ENCODE results near the gene OR13C3.
"Not testable (repeated sequence)": the region's sequence is repeated elsewhere in the genome, so short reads cannot be mapped to it uniquely, and the experiment has no call there.

The OR13C3 gene

DNA sequence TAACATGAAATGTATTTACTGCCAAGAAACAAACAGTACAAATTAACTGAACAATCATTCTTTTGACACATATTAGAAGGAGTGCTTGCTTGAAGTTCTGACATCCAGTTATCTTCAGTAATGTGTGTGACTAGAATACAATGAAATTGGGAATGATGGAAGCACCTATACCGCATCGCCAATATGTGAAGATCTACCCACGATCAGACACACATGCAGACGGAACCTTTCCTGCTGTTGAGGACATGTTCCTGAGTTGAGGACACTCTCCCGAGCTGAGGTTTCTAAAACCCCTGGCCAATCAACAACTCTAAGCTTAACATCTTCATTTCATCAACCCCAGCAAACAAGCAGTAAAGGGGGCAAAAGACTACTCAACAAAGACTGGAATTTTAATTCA lies at the start of gene OR13C3:
TSS of gene OR13C3 (minus strand) at position 101 of the 400 bp plus-strand sequence. CDS start 133 bp downstream, outside the sequence.
- DNase-seq = no peak

DNA sequence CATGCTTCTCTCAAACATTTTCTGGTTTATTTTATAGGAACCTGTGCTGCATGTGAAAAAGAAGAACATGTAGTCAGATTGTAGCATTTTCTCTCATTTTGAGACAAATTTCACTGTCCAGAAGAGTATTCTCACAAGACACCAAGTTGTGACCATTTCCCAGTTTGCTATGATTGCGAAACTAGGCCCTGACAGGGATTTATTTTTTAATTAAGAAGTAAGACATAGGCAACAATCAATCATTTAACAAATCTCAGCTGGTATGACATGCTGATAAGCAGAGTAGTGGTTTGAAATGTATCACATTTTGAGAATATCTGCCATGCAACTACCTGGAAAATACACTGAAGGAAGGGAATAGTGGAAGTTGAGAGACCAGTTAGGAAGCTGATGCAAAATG lies 43.9 kb upstream of the OR13C3 start:
- DNase-seq = no peak

DNA sequence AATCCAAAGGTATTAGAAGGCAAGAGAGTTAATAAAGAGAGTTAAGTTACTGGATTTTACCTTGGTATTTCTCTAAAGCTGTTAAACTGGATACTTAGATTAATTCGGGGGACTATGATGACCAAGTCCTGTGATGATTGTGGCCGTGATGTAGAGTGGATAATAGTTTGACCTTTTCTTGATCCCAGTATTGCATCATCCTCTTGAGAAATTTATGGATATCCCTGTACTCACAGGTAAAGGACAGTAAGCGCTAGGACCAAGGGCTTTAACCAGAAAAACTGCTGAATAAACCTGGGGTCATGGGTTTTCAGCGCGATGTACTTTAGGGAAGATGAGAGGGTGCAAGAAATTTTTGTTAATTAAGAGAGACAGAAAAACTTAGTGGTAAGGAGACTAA lies 40.6 kb upstream of the OR13C3 start:
- no peak for DNase-seq

DNA sequence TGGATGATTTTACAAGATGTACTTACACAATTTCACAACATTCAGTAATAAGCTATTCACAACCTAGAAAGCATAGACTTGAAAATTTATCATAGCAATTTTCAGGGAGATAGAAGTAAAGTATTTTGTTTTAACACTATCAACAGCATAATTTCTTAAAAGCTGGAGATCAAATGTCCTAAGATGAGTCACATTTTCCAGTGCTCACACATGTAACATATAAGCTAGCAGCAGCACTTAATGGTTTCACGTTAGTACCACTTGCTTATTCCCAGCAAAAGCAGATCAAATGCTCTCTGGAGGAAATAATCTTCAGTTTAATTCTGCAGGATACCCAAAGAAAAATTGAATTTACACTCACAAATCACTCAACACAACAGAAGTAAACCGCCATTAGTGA lies 38.8 kb upstream of the OR13C3 start:
- no peak for DNase-seq

DNA sequence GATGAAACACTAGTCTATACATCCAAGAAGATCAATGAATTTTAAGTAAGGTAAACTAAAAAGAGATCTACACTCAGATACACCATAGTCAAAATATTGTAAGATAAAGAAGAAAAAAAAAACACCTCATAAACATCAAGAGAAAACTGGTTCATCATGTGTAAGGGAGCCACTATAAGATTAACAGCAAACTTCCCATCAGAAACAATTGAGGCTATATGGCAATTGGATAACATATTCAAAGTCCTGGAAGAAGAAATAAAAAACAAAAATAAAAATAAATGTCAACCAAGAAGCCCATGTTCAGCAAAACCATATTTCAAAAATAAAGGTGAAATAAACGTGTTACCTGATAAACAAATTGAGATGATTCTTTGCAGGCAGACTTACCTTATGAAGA lies 36.0 kb upstream of the OR13C3 start:
- no peak for DNase-seq

DNA sequence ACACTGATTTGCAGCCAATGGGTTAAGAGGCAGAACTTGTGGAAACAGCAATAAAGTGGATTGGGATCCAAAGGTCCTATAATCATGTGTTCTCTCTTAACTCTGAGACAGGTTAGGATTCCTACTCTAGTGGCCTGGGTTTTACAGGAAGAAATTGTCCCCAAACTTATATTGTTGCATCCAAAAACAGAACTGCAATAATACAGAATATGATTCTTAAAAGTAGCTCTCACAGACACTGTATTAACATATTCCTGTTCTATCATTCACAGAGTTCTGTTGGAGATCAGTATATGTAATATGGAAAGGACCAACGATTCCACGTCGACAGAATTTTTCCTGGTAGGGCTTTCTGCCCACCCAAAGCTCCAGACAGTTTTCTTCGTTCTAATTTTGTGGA lies 32.2 kb upstream of the OR13C3 start, which contains the start of gene OR13C8:
TSS of gene OR13C8 (plus strand) at position 301 of the 400 bp plus-strand sequence. CDS start at position 301, 0 bp downstream.
- no peak for DNase-seq

DNA sequence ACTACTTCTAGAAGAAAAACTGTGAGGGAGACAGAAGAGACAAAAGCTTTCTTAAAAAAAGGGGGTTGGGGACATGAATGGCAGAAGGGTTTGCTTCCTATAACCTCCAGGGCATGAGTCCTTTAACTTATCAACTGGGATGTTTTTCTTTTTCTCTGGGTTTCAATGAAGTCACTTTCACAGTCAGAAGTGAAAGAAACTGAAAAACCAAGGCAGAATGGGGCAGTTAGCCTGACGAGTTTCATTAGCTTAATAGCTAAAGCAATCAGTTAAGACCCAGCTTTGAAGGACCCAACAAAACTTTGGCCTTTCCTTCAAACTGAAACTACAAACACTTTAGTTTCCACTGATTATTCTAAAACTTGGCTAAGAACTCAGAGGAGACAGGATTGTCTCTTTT lies 27.7 kb upstream of the OR13C3 start:
- no peak for DNase-seq

DNA sequence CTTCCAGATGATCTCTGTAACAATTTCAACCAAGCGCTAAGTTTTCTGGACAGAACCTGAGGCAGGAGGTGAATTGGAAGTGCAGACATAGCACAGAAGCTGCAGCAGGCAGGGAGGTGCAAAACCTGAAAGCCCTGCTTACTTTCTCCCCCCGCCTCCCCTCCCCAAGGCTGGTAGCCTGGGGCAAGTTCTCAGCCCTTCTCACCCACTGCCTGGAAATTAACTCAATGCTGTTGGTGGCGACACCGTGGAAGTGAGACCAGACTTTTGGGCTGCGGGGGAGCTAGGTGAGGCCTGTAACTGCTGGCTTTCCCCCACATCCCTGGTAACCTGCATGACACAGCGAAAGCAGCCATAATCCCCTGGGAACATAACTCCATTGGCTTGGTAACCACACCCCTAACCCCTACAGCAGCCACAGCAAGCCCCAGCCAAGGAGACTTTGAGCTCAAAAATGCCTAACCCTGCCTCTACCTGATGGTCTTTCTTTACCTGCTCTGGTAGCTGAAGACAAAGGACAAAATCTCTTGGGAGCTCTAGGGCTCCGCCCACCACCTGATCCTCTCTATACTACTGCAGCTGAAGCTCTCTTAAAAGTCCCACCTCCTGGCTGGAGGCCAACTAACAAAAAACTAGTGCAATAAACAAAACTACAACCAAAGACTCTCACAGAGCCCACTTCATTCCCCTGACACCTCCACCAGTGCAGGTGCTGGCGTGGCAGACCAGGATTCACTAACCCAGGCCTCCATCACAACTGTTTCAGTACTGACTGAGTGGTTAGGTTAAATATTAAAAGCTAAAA lies 20.4 kb upstream of the OR13C3 start:
- no peak for DNase-seq

DNA sequence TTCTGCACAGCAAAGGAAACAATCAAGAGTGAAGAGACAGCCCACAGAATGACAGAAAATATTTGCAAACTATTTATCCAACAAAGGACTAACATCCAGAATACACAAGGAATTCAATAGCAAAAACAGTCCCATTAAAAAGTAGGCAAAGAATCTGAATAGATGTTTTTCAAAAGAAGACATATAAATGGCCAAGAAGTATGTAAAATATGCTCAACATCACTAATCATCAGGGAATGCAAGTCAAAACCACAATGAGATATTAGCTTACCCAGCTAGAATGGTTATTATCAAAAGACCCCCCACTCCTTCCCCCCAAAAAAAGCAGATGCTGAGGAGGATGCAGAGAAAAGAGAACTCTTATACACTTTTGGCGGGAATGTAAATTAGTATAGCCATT lies 18.9 kb upstream of the OR13C3 start:
- DNase-seq = no peak

DNA sequence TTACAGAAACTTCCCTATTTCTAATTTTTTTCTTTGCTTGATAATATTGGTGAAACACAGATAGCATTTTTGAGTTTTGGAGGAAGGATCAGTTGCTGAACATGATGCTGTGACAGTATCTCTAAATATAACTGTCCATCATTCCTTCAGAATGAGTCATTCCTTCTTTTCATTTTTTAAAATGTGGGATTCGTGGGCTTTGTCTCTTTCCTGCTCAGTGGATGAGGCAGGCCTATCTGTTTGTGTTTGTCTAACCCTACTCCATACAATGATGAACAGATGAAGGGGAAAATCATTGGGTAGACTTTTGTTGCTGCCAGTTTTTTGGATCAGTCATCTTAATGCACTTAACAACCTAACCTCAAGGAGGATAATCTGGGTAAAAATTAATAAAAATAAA lies 16.6 kb upstream of the OR13C3 start:
- no peak for DNase-seq

DNA sequence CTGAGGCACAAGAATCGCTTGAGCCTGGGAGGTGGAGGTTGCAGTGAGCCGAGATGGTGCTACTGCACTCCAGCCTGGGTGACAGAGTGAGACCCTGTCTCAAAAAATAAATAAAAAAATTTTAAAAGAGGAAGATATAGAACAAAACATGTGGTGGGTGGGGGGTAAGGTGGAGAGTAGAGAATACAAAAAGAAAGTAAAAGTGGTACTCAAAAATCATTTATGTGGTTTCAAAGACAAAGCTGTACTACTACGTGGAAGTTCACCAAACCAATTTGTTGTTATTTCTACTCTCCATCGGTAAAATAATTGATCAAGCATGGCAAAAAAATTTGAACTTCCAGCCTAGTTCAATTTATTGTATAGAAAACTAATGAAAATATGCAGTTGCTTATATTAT lies 8.0 kb upstream of the OR13C3 start:
- DNase-seq = no peak

DNA sequence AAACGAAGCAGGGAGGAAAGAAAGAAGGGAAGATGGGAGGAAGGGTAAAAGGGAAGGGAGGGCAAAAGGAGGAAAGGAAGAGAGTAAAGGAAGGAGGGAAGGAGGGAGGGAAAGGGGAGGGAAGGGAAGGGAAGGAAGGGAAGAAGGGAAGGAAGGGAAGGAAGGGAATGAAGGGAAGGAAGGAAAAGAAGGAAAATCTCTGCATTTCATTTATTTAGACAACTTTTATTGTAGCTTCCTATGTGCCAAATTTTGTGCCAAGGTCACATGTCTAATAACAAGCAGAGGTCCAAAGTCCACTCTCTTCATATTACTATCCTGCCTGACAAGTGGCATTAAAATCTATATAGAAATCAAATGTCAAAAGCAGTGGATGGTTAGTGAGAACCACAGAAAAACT lies 2.6 kb upstream of the OR13C3 start:
- no peak for DNase-seq

DNA sequence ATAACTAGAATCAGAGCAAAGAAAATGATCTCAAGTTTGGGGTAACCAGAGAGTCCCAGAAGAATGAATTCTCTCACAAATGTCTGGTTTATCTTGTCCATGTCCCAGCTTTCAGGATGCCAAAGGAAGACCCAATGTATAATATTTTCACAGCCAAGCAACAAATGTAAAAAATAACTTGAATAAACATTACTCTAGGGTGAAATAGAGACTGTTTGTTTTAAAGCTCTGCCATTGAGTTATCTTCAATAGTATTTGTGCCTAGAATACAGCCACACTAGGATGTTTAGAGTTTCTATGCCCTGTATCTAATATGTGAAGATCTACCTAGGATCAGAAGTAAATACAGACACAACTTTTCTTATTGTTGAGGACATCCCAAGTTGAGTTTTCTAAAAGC lies 9.5 kb downstream of the OR13C3 start, which contains the start of gene OR13C4:
TSS of gene OR13C4 (minus strand) at position 101 of the 400 bp plus-strand sequence. CDS start at position 101, 0 bp downstream.
- no peak for DNase-seq

DNA sequence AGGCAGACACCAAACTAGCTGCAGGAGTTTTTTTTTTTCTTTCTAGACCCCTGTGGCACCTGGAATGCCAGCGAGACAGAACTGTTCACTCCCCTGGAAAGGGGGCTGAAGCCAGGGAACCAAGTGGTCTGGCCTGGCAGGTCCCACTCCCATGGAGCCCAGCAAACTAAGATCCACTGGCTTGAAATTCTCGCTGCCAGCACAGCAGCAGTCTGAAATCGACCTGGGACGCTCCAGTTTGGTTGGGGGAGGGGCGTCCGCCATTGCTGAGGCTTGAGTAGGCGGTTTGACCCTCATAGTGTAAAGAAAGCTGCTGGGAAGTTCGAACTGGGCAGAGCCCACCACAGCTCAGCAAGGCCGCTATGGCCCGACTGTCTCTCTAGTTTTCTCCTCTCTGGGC lies 16.4 kb downstream of the OR13C3 start:
- DNase-seq = not testable (repeated sequence)

DNA sequence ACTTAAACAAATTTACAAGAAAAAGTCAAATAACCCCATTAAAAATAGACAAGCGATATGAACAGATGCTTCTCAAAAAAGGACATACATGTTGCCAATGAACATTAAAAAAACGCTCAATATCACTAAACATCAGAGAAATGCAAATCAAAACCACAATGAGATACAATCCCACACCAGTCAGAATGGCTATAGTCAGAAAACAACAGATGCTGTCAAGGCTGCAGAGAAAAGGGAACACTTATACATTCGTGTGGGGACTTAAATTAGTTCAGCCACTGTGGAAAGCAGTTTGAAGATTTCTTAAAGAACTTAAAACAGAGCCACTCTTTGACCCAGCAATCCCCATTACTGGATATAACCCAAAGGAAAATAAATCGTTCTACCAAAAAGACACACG lies 21.8 kb downstream of the OR13C3 start:
- DNase-seq = no peak

DNA sequence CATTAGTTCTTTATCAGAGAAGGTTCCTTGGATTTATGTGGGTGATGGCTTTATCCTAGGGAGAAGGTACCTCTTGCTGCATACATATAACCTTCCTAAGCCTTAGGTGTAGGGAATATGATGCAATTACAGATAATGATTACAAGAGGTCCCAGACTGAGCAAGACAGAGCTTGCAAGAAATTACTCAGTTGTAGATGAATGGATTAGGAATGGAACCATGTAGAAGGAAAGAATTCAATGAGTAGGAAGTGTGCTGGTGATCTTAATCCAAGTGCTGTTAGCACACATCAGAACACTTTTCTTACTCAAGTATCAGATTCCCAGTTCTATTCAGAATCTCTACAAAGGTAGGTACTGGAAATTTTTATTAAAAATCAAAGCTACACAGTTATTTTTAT lies 30.1 kb downstream of the OR13C3 start:
- no peak for DNase-seq

DNA sequence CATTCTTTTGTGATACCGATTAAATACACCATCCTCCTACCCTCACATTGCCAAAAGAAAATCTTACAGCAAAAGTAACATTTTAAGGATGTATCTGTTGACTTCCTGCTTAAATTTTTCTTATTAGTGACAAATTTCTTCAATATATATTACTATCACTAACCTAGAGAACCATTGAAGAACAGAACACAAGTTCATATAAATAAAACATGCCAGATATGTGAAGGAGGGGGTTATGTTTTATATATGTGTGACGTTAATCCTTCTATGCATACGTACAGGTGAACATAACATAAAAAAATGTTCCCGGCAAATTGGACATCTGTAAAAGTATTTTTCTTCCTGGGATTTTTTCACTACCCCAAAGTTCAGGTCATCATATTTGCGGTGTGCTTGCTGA lies 32.7 kb downstream of the OR13C3 start, which contains the start of gene OR13F1:
TSS of gene OR13F1 (plus strand) at position 301 of the 400 bp plus-strand sequence. CDS start at position 301, 0 bp downstream.
- DNase-seq = no peak

DNA sequence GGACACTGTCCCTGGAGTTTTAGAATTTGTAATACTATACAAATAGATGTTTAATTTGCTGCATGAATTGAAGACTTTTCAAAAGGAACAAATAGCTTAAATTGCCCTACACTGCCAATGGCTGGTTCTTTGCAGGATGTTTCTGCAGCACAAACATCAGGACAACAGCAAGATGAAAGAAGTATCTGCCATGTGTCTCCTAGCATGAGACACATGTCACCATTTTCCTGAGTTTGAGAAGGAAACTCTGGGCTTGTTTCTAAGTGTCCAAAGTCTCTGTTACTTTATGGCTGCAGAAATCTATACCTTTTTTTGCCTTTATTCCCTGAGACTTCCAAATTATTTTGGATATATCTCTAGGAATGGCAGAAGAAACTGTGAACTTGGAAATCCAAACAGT lies 33.2 kb downstream of the OR13C3 start:
- DNase-seq = no peak

DNA sequence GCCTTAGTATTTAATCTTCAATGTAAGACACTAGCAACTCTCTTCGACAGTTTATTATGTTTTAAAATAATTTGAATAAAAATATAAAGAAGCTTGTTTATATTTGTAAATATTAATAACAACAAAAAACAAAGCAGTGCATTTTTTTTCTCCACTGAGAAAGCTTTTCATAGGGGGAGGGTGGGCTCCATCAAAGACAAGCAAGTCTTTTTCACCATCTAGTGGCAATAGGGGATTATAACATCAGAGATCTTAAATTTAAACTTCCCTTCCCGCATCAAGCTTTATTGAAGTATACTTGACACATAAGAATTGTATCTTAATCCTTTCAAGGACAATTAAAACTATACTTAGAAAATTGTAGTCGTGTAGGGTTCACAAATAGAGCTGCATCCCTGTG lies 41.8 kb downstream of the OR13C3 start:
- no peak for DNase-seq
